ENCODE measurements around the gene CACNA2D1.

DNA sequence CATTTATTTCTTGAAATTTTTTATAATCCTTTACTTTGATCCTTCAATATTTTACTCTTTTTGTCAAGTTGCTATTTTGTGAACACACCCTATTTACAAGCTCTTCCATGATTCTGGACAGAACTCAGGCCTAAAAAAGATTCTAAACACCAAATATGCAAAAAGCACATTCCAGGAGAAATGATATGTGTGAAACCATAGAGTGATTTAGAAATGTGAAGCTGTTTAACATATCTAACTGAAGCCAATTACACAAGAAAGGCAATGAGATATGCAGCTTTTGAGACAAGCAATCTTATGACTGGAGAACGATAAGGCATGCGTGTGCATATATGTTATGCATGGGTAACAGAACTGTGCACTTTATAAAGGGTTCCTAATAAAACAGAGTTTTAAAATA, 243.0 kb downstream of the CACNA2D1 start:
- no peak for TF ChIP-seq SNAI2 (CRISPR knock-in tag; IDR thresholded peaks at IDR 0.05)
- TF ChIP-seq ARNTL (CRISPR knock-in tag; IDR thresholded peaks at IDR 0.05; ENCODE audit: borderline replicate concordance, low read depth) = no peak
- TF ChIP-seq, protein P1, sequence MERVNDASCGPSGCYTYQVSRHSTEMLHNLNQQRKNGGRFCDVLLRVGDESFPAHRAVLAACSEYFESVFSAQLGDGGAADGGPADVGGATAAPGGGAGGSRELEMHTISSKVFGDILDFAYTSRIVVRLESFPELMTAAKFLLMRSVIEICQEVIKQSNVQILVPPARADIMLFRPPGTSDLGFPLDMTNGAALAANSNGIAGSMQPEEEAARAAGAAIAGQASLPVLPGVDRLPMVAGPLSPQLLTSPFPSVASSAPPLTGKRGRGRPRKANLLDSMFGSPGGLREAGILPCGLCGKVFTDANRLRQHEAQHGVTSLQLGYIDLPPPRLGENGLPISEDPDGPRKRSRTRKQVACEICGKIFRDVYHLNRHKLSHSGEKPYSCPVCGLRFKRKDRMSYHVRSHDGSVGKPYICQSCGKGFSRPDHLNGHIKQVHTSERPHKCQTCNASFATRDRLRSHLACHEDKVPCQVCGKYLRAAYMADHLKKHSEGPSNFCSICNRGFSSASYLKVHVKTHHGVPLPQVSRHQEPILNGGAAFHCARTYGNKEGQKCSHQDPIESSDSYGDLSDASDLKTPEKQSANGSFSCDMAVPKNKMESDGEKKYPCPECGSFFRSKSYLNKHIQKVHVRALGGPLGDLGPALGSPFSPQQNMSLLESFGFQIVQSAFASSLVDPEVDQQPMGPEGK (CRISPR knock-in tag; IDR thresholded peaks at IDR 0.05; ENCODE audit: borderline replicate concordance) = no peak
- TF ChIP-seq ZFP3 (CRISPR knock-in tag; IDR thresholded peaks at IDR 0.05) = no peak
- TF ChIP-seq ZNF70 (CRISPR knock-in tag; IDR thresholded peaks at IDR 0.05) = no peak
- no peak for TF ChIP-seq TOX (CRISPR knock-in tag; IDR thresholded peaks at IDR 0.05; ENCODE audit: borderline replicate concordance)
- no peak for TF ChIP-seq ZC3H10 (CRISPR knock-in tag; IDR thresholded peaks at IDR 0.05)
- TF ChIP-seq ESRRG (CRISPR knock-in tag; IDR thresholded peaks at IDR 0.05) = no peak
- no peak for TF ChIP-seq ZNF8 (CRISPR knock-in tag; IDR thresholded peaks at IDR 0.05)
- no peak for TF ChIP-seq GLIS3 (CRISPR knock-in tag; IDR thresholded peaks at IDR 0.05)
- TF ChIP-seq CREB5 (CRISPR knock-in tag; IDR thresholded peaks at IDR 0.05; ENCODE audit: low read depth) = no peak
- TF ChIP-seq TCF4 (CRISPR knock-in tag; IDR thresholded peaks at IDR 0.05; ENCODE audit: borderline replicate concordance) = no peak

Measured in SK-N-SH treated with all-trans-retinoic acid at 6 μM for 48 hours (cell line).